CD14-positive monocyte (primary cell): ENCODE measurements around the gene MAN2B2. TPM values are rescaled to one million over a fixed set of nuclear protein-coding genes. Genes with fewer than 3 reads are reported as not detected.
A peak's percentile ranks its signal among the peaks of the same experiment; 100 is the strongest.

Source experiments
- DNase-seq, 3 donors: peaks; one replicate each; pipeline ENCODE4 v3.0.0-alpha.2; 2011 to 2022
- H2AFZ ChIP-seq: 2 replicates; pipeline ENCODE4 v1.6.0; 2012; ENCODE audit warnings: mild to moderate bottlenecking, low read depth, low read length, inconsistent platforms; ENCODE audit not compliant: insufficient read depth, poor library complexity, severe bottlenecking
- H3K27ac ChIP-seq, 2 donors: 1 replicate in 1 of 2; 2 replicates in 1 of 2; pipeline ENCODE4 v1.5.1; 2012 to 2013; ENCODE audit warnings: low read length in 2 of 2, control low read depth in 1 of 2, inconsistent platforms in 1 of 2, low read depth in 1 of 2, mild to moderate bottlenecking in 1 of 2
- H3K27me3 ChIP-seq, 2 donors: one replicate each; pipeline versions ENCODE4 v1.6.0 to v1.6.1; 2011 to 2013; ENCODE audit warnings: low read length in 2 of 2; ENCODE audit not compliant: control insufficient read depth in 2 of 2, insufficient read depth in 2 of 2
- H3K36me3 ChIP-seq, 2 donors: replicated peaks in 1 of 2; 1 replicate in 1 of 2; 2 replicates in 1 of 2; pipeline versions ENCODE4 v1.5.1 to v1.6.1; 2012 to 2013; ENCODE audit warnings: low read length in 2 of 2, control low read depth in 1 of 2, inconsistent platforms in 1 of 2, mild to moderate bottlenecking in 1 of 2; ENCODE audit not compliant: insufficient read depth in 2 of 2, control insufficient read depth in 1 of 2
- H3K4me1 ChIP-seq, 2 donors: 1 replicate in 1 of 2; 2 replicates in 1 of 2; pipeline versions ENCODE4 v1.5.1 to v1.6.1; 2012 to 2013; ENCODE audit warnings: low read length in 2 of 2, control low read depth in 1 of 2, inconsistent platforms in 1 of 2, mild to moderate bottlenecking in 1 of 2, moderate library complexity in 1 of 2; ENCODE audit not compliant: insufficient read depth in 2 of 2, control insufficient read depth in 1 of 2
- H3K4me2 ChIP-seq: replicated peaks from 2 replicates; pipeline ENCODE3; 2012; ENCODE audit warnings: low read length, moderate library complexity, mild to moderate bottlenecking; ENCODE audit not compliant: poor library complexity, severe bottlenecking; ENCODE audit errors: extremely low read depth
- H3K4me3 ChIP-seq, 3 experiments: fragments of 200-600 bp in 1 of 3; sonication (generic) in 1 of 3; replicated peaks in 1 of 3; 1 replicate in 2 of 3; 2 replicates in 1 of 3; pipeline ENCODE4 v1.5.1; 2011 to 2013; ENCODE audit warnings: low read length in 3 of 3, mild to moderate bottlenecking in 3 of 3, control low read depth in 2 of 3, low read depth in 2 of 3, inconsistent platforms in 1 of 3, moderate library complexity in 1 of 3
- H3K79me2 ChIP-seq: 2 replicates; pipeline ENCODE4 v1.6.0; 2012; ENCODE audit warnings: mild to moderate bottlenecking, control low read depth, inconsistent platforms, low read length, moderate library complexity; ENCODE audit not compliant: insufficient read depth
- H3K9ac ChIP-seq: 2 replicates; pipeline ENCODE4 v1.6.0; 2017; ENCODE audit warnings: low read length, mild to moderate bottlenecking; ENCODE audit not compliant: insufficient read depth, poor library complexity, severe bottlenecking
- H3K9me3 ChIP-seq, 2 donors: replicated peaks in 1 of 2; 1 replicate in 1 of 2; 2 replicates in 1 of 2; pipeline versions ENCODE4 v1.5.1 to v1.6.1; 2012 to 2013; ENCODE audit warnings: low read length in 2 of 2, control low read depth in 1 of 2; ENCODE audit not compliant: control insufficient read depth in 1 of 2, insufficient read depth in 1 of 2
- H4K20me1 ChIP-seq: 2 replicates; pipeline ENCODE4 v1.6.0; 2012; ENCODE audit warnings: mild to moderate bottlenecking, low read length, control low read depth, moderate library complexity; ENCODE audit not compliant: insufficient read depth
- H3K27ac Mint-ChIP-seq, 7 donors: one replicate each; pipeline ENCODE4 v1.8.0; 2020; ENCODE audit warnings: mild to moderate bottlenecking in 7 of 7, mixed read lengths in 7 of 7, moderate library complexity in 6 of 7, inconsistent platforms in 2 of 7
- H3K27me3 Mint-ChIP-seq, 3 donors: one replicate each; pipeline ENCODE4 v1.8.0; 2021 to 2022; ENCODE audit warnings: low read depth in 3 of 3, mild to moderate bottlenecking in 3 of 3, mixed read lengths in 3 of 3, moderate library complexity in 3 of 3, inconsistent platforms in 1 of 3
- H3K36me3 Mint-ChIP-seq, 2 donors: one replicate each; pipeline ENCODE4 v1.8.0; 2020; ENCODE audit warnings: mixed read lengths in 2 of 2, inconsistent platforms in 1 of 2, mild to moderate bottlenecking in 1 of 2
- H3K4me1 Mint-ChIP-seq: one replicate; pipeline ENCODE4 v1.8.0; 2020; ENCODE audit warnings: mild to moderate bottlenecking, mixed read lengths
- H3K4me3 Mint-ChIP-seq, 2 donors: one replicate each; pipeline ENCODE4 v1.8.0; 2020; ENCODE audit warnings: mild to moderate bottlenecking in 2 of 2, mixed read lengths in 2 of 2, moderate library complexity in 1 of 2
- H3K9me3 Mint-ChIP-seq, 7 donors: one replicate each; pipeline ENCODE4 v1.8.0; 2020 to 2022; ENCODE audit warnings: mixed read lengths in 7 of 7, mild to moderate bottlenecking in 6 of 7, moderate library complexity in 6 of 7, inconsistent platforms in 2 of 7
- WGBS: methylation state at CpG from one replicate; pipeline ENCODE4 v1.1.5; 2013; ENCODE audit warnings: missing lambda C conversion rate; ENCODE audit not compliant: insufficient coverage; 5-methylcytosine and 5-hydroxymethylcytosine counted together
- intact Hi-C, 2 donors: fragments of 100-400 bp; cut with micrococcal nuclease; formaldehyde crosslinking; loops; one replicate each; pipeline versions ENCODE4 v1.15.0 to v1.15.1; 2023
- polyA plus RNA-seq, 3 donors: library from polyadenylated mRNA; depleted of rRNA in 1 of 3; unstranded in 2 of 3; stranded (reverse) in 1 of 3; fragments of 300-500 nt in 2 of 3; fragments of >200 nt in 1 of 3; fragmentation: Illumina TruSeq in 2 of 3; gene quantifications; 1 replicate in 2 of 3; 2 replicates in 1 of 3; pipeline ENCODE4 v1.2.3, GENCODE V29; 2012 to 2021
- TF ChIP-seq, protein P1 (sequence below): fragments of 200-600 bp; IDR thresholded peaks from one replicate; pipeline ENCODE4 v1.8.0; 2022; ENCODE audit warnings: antibody characterized with exemption, mild to moderate bottlenecking

The MAN2B2 gene
- polyA plus RNA-seq, 3 donors: 9.6 to 28.4 (median 10.6) TPM

DNA sequence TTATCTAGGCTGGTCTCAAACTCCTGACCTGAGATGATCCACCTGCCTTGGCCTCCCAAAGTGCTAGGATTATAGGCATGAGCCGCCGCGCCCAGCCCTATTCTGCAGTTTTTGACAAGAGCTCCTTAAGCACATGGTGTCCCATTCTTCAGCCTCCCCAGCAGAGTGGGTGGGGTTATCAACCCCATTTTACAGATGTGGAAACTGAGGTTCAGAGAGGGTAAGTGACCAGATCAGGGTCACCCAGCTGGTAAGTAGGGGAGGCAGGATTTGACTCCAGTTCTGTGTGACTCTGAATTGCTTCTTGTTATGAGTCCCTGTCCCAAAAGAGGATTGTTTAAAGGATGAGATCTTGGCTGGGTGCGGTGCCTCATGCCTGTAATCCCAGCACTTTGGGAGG is 14.5 kb downstream of the MAN2B2 start:
- Mint-ChIP-seq H3K27ac (peak overlapping the region in 1 of 7 donors; percentile 26), H3K4me3 (no peak overlapping the region), H3K36me3 (peaks cover 74 to 95% of the 10 kb centered on the region in 2 donors), H3K4me1 (no peaks in the 10 kb centered on the region), H3K27me3 (peaks cover 0 to 2% (median 0%) of the 10 kb centered on the region in 3 donors), H3K9me3 (peaks cover 0 to 5% (median 2%) of the 10 kb centered on the region in 7 donors)
- intact Hi-C loops: no loop called here
- no peaks in the 10 kb centered on the region for H3K4me1 ChIP-seq
- no peak overlapping the region for H3K4me3 ChIP-seq
- no peak overlapping the region for H2AFZ ChIP-seq
- H4K20me1 ChIP-seq: peaks cover 5% of the 10 kb centered on the region
- H3K4me2 ChIP-seq: no peak overlapping the region
- TF ChIP-seq, protein P1, sequence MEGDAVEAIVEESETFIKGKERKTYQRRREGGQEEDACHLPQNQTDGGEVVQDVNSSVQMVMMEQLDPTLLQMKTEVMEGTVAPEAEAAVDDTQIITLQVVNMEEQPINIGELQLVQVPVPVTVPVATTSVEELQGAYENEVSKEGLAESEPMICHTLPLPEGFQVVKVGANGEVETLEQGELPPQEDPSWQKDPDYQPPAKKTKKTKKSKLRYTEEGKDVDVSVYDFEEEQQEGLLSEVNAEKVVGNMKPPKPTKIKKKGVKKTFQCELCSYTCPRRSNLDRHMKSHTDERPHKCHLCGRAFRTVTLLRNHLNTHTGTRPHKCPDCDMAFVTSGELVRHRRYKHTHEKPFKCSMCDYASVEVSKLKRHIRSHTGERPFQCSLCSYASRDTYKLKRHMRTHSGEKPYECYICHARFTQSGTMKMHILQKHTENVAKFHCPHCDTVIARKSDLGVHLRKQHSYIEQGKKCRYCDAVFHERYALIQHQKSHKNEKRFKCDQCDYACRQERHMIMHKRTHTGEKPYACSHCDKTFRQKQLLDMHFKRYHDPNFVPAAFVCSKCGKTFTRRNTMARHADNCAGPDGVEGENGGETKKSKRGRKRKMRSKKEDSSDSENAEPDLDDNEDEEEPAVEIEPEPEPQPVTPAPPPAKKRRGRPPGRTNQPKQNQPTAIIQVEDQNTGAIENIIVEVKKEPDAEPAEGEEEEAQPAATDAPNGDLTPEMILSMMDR: no peak
- no peaks in the 10 kb centered on the region for H3K9me3 ChIP-seq
- H3K36me3 ChIP-seq: peaks cover 72 to 95% of the 10 kb centered on the region in 2 donors
- H3K27ac ChIP-seq: no peak overlapping the region
- no peak for DNase-seq
- H3K9ac ChIP-seq: no peak overlapping the region
- no peaks in the 10 kb centered on the region for H3K79me2 ChIP-seq
- no peaks in the 10 kb centered on the region for H3K27me3 ChIP-seq
- no CpG with 5 or more reads among the region's 4 CpGs for WGBS

DNA sequence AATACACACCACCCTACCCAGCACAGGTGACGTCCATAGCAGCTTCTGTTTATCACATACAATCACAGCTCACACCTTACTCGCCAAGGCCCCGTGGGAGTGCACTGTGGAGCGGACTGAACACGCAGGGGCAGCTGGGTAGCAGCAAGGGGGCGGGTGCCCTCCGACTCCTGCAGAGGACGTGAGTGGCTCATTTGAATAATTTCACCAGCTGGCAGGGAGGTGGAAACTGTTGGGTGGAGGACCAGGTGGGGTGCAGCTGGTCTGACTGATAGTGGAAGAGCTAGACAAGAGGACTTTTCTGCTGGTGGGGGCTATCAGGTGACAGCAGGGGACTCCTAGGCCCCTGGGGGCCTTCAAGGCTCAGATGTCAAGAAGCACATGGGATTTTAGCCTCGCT is 16.3 kb downstream of the MAN2B2 start:
- TF ChIP-seq, protein P1: no peak
- H3K36me3 ChIP-seq: peaks cover 77 to 95% of the 10 kb centered on the region in 2 donors
- Mint-ChIP-seq H3K36me3 (peaks cover 76 to 95% of the 10 kb centered on the region in 2 donors), H3K9me3 (no peaks in the 10 kb centered on the region), H3K27ac (peak overlapping the region in 2 of 7 donors; percentile 22 to 58), H3K4me1 (no peaks in the 10 kb centered on the region), H3K4me3 (no peak overlapping the region), H3K27me3 (peaks cover 0 to 2% (median 0%) of the 10 kb centered on the region in 3 donors)
- intact Hi-C loops: no loop called here
- H3K4me2 ChIP-seq: no peak overlapping the region
- H3K27me3 ChIP-seq: no peaks in the 10 kb centered on the region
- no peak for DNase-seq
- H3K9me3 ChIP-seq: no peaks in the 10 kb centered on the region
- H4K20me1 ChIP-seq: no peaks in the 10 kb centered on the region
- H2AFZ ChIP-seq: no peak overlapping the region
- no peak overlapping the region for H3K4me3 ChIP-seq
- H3K27ac ChIP-seq: no peak overlapping the region
- H3K79me2 ChIP-seq: no peaks in the 10 kb centered on the region
- H3K9ac ChIP-seq: no peak overlapping the region
- H3K4me1 ChIP-seq: no peaks in the 10 kb centered on the region
- WGBS: 94% methylated on average over 6 of the region's 9 CpGs
